Choroid plexus epithelial cell (primary cell): ENCODE results near the gene HTRA1.

Experiments
- DNase-seq: peaks from one replicate; pipeline ENCODE4 v3.0.0-alpha.2; 2010; ENCODE audit warnings: low read depth
- H3K4me3 ChIP-seq: 2 replicates; pipeline ENCODE4 v1.5.1; 2011; ENCODE audit warnings: low read depth, mild to moderate bottlenecking, control low read depth, low read length, moderate library complexity
- TF ChIP-seq, protein P1 (sequence below): conservative IDR thresholded peaks from 2 replicates; pipeline ENCODE4 v1.5.1; 2011; ENCODE audit warnings: low read depth, mild to moderate bottlenecking, control low read depth, inconsistent platforms, low read length, moderate library complexity

HTRA1 gene

GRCh38 chr10:122531261-122531660, 69.9 kb downstream of the HTRA1 start:
- no peak for DNase-seq
- no peak overlapping the region for H3K4me3 ChIP-seq
- TF ChIP-seq, protein P1, sequence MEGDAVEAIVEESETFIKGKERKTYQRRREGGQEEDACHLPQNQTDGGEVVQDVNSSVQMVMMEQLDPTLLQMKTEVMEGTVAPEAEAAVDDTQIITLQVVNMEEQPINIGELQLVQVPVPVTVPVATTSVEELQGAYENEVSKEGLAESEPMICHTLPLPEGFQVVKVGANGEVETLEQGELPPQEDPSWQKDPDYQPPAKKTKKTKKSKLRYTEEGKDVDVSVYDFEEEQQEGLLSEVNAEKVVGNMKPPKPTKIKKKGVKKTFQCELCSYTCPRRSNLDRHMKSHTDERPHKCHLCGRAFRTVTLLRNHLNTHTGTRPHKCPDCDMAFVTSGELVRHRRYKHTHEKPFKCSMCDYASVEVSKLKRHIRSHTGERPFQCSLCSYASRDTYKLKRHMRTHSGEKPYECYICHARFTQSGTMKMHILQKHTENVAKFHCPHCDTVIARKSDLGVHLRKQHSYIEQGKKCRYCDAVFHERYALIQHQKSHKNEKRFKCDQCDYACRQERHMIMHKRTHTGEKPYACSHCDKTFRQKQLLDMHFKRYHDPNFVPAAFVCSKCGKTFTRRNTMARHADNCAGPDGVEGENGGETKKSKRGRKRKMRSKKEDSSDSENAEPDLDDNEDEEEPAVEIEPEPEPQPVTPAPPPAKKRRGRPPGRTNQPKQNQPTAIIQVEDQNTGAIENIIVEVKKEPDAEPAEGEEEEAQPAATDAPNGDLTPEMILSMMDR: no peak

GRCh38 chr10:122531939-122532338, 70.6 kb downstream of the HTRA1 start:
- TF ChIP-seq, protein P1: no peak
- no peak overlapping the region for H3K4me3 ChIP-seq
- DNase-seq: no peak

DNA sequence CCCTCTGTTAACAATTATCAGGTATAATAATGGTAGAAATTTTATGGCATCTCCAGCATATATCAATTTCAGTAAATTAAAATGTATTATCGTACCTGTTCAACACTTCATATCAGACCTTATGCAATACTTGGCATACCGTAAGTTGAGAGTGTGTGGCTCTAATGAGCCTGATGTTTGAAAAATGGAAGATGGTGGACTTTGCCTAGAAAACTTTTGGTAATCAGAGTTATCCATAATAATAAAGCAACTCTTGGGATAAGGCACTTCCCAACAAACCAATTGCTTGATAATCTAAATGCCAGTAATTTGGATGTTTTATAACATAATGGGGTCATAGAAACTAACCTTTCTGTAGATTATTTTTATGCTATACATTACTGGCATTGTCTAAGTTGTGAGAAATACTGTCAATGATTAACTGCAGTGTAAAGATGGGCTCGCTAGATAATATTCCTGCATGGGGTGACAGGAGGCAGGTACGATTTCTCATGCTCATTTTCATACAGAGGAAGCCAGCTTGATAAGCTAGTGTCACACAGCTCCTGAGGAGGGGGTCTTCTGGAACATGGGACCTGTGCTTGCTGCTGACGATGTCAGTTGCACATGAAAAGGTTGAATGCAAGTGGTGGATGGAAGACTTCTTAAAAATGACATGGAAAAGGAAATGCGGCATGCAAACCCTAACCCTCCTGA, 71.4 kb downstream of the HTRA1 start:
- DNase-seq: no peak
- H3K4me3 ChIP-seq: no peak overlapping the region
- TF ChIP-seq, protein P1: no peak

- TF ChIP-seq, protein P1: no peak
- H3K4me3 ChIP-seq: no peak overlapping the region
- no peak for DNase-seq
Measured at GRCh38 chr10:122537545-122537944, 76.2 kb downstream of the HTRA1 start.

GRCh38 chr10:122541541-122542002, 80.2 kb downstream of the HTRA1 start:
- no peak overlapping the region for H3K4me3 ChIP-seq
- DNase-seq: no peak
- TF ChIP-seq, protein P1: no peak

DNA sequence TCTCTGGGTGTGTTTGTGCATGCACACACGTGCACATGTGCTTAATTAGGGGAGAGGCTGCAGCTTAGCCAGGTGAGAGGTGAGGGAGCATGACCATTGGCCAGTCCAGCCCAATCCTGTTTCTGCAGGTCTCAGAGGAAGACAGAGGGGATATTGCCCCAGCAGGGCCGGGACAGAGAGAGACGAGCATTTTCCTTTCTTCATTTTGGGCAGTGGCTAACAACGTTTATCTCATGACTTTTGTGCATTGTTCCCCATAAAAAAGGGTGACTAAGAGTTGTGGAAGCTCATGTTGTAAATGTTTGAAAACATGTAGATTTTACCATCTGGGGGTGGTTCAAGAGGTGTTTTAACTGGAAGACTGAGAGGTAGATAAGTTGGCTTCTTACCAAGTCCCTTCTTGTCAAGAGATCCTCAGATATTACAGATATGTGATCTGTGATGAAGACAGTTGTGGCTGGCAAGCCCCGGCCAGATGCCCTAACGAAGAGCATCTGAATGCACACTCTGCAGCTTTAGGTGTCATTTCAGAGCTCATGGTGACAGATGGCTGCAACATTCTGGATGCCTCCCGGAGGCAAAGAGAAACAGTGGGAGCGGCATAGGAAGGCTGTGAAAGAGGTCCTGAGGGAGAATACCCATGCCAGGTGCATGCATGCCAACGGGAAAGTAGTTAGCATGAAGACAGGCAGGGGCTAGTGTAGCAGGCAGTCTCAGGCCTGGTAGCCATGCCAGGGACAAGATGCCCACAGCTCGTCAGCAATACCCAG, 82.5 kb downstream of the HTRA1 start:
- TF ChIP-seq, protein P1: no peak
- H3K4me3 ChIP-seq: no peak overlapping the region
- no peak for DNase-seq
